ENCODE measurements around the gene MYCN. TPM values are rescaled to one million over a fixed set of nuclear protein-coding genes. Genes with fewer than 3 reads are reported as not detected.

The MYCN gene
- total and polyA plus RNA-seq, 2 of the 4 experiments (the other 2 are of a cell fraction), result not detected

- no peak overlapping the region for H3K14ac ChIP-seq (replicated peaks; ENCODE audit: low read depth, low read length)
- H2BK120ac ChIP-seq (ENCODE audit: low read depth, low read length), result no peak overlapping the region
- DNase-seq, result no peak
- no peak overlapping the region for H2AK9ac ChIP-seq (replicated peaks; ENCODE audit: low read depth, low read length, poor library complexity)
- in situ Hi-C loops (cut with MboI; ENCODE audit: low sequenced_read_pairs), result no loop called here
- POLR2A ChIA-PET (ENCODE audit: unreplicated experiment), result interaction anchor here (0.6 kb wide), 1 partner anchor 10 kb away, joined by 11 read pairs; no protein-coding TSS in a partner anchor
- H4K5ac ChIP-seq (ENCODE audit: low read depth, low read length), result no peak overlapping the region
- H2AFZ ChIP-seq (replicated peaks; ENCODE audit: low read length, poor library complexity), result no peak overlapping the region
- no peak overlapping the region for H3K4ac ChIP-seq (ENCODE audit: low read depth, low read length)
- no peak overlapping the region for H4K91ac ChIP-seq (ENCODE audit: insufficient read depth, low read depth, low read length)
- H4K20me1 ChIP-seq (ENCODE audit: insufficient read depth, low read length), result no peaks in the 10 kb centered on the region
- dilution Hi-C loops (cut with HindIII; ENCODE audit: low sequenced_read_pairs, unreplicated experiment), result no loop called here
- 60% methylated on average over 1 of the region's 14 CpGs; no CpG with 5 or more reads in 1 of the 2 experiments for WGBS, 2 experiments (ENCODE audit: extremely low coverage in 2 of 2, insufficient read length in 1 of 2)
- no peak overlapping the region for H2AK5ac ChIP-seq (ENCODE audit: low read depth, low read length)
- H2BK20ac ChIP-seq (ENCODE audit: low read depth, low read length), result no peak overlapping the region
- no peaks in the 10 kb centered on the region for H3K36me3 ChIP-seq (ENCODE audit: control insufficient read depth, insufficient read depth, low read length)
- BruUV-seq (replicated peaks), result no TSS peak
- H3K23ac ChIP-seq (ENCODE audit: low read depth, low read length), result no peak overlapping the region
- ATAC-seq (ENCODE audit: low read depth), result no peak
- H3K18ac ChIP-seq (ENCODE audit: low read depth, low read length), result no peak overlapping the region
- no peaks in the 10 kb centered on the region for H3K79me1 ChIP-seq (ENCODE audit: low read depth in 1 of 2, low read length in 2 of 2)
- no peak overlapping the region for H3K56ac ChIP-seq (ENCODE audit: extremely low read depth, insufficient read depth, low read length)
- no peaks in the 10 kb centered on the region for H3K27me3 ChIP-seq (ENCODE audit: control insufficient read depth, insufficient read depth, low read length)
- CTCF ChIA-PET, result no interaction called here
- TF ChIP-seq CHD1 (IDR thresholded peaks at IDR 0.05; ENCODE audit: low read depth, low read length), result no peak
- TF ChIP-seq CTCF (conservative IDR thresholded peaks at IDR 0.05; ENCODE audit: low read depth, low read length), result no peak
- TF ChIP-seq ELK1 (IDR thresholded peaks at IDR 0.05; ENCODE audit: borderline replicate concordance, low read depth, low read length), result no peak
- TF ChIP-seq FOS (IDR thresholded peaks at IDR 0.05; ENCODE audit: low read depth, low read length), result no peak
- TF ChIP-seq RFX5 (IDR thresholded peaks at IDR 0.05; ENCODE audit: low read depth, low read length), result no peak
- TF ChIP-seq NFE2L2 (IDR thresholded peaks at IDR 0.05; ENCODE audit: low read depth, low read length), result no peak
- TF ChIP-seq POLR2A (IDR thresholded peaks at IDR 0.05; ENCODE audit: low read depth, low read length), result no peak
- no peak for TF ChIP-seq BHLHE40 (IDR thresholded peaks at IDR 0.05; ENCODE audit: low read depth, low read length)
- TF ChIP-seq MAFK (IDR thresholded peaks at IDR 0.05; ENCODE audit: low read depth, low read length), result no peak
- TF ChIP-seq SMC3 (IDR thresholded peaks at IDR 0.05; ENCODE audit: low read depth, low read length), result no peak
- no peak for TF ChIP-seq MAZ (IDR thresholded peaks at IDR 0.05; ENCODE audit: borderline replicate concordance, low read depth, low read length)
- no peak for TF ChIP-seq RCOR1 (IDR thresholded peaks at IDR 0.05; ENCODE audit: insufficient replicate concordance, low read length)
- TF ChIP-seq USF2 (IDR thresholded peaks at IDR 0.05; ENCODE audit: low read depth, low read length), result no peak
- no peak for TF ChIP-seq CEBPB (IDR thresholded peaks at IDR 0.05; ENCODE audit: low read depth, low read length)
- no peak for TF ChIP-seq MXI1 (IDR thresholded peaks at IDR 0.05; ENCODE audit: borderline replicate concordance, low read depth, low read length)
- TF ChIP-seq RAD21 (IDR thresholded peaks at IDR 0.05; ENCODE audit: low read length), result no peak
- H3K4me1 ChIP-seq (ENCODE audit: control insufficient read depth, insufficient read depth, low read length), result no peaks in the 10 kb centered on the region
- H3K9me1 ChIP-seq (ENCODE audit: insufficient read depth, low read length), result no peaks in the 10 kb centered on the region
- H2BK15ac ChIP-seq (ENCODE audit: low read depth, low read length), result no peak overlapping the region
- H3K9me3 ChIP-seq (ENCODE audit: control insufficient read depth, insufficient read depth, low read length), result peaks cover 44% of the 10 kb centered on the region
- H3K4me3 ChIP-seq (ENCODE audit: insufficient read depth, low read depth, low read length), result no peak overlapping the region
- H3K9ac ChIP-seq (ENCODE audit: low read depth, low read length), result no peak overlapping the region
- H3K27ac ChIP-seq (ENCODE audit: insufficient read depth, low read length), result no peak overlapping the region
- no peak overlapping the region for H4K8ac ChIP-seq (ENCODE audit: low read depth in 2 of 2, low read length in 2 of 2)
- H2BK5ac ChIP-seq (ENCODE audit: low read depth, low read length, poor library complexity, severe bottlenecking), result no peak overlapping the region
- intact Hi-C loops (cut with micrococcal nuclease), result no loop called here
- no peak overlapping the region for H3K4me2 ChIP-seq (ENCODE audit: low read depth, low read length)
These were observed 40.3 kb downstream of the MYCN start for GRCh38 chr2:15980605-15981098.
